GM12865 (cell line): ENCODE results near the gene DNPEP.

Experiments
- DNase-seq: peaks from one replicate; pipeline ENCODE4 v3.0.0; 2010; ENCODE audit warnings: low read depth
- H3K4me3 ChIP-seq: 2 replicates; pipeline ENCODE4 v1.5.1; 2011; ENCODE audit warnings: mild to moderate bottlenecking, low read depth, low read length, control low read depth
- TF ChIP-seq, protein P1 (sequence below): IDR thresholded peaks from 2 replicates; pipeline ENCODE4 v1.5.1; 2011; ENCODE audit warnings: low read length, control low read depth, low read depth, inconsistent platforms; ENCODE audit not compliant: insufficient read depth; ENCODE audit errors: missing control alignments

DNPEP gene

DNA sequence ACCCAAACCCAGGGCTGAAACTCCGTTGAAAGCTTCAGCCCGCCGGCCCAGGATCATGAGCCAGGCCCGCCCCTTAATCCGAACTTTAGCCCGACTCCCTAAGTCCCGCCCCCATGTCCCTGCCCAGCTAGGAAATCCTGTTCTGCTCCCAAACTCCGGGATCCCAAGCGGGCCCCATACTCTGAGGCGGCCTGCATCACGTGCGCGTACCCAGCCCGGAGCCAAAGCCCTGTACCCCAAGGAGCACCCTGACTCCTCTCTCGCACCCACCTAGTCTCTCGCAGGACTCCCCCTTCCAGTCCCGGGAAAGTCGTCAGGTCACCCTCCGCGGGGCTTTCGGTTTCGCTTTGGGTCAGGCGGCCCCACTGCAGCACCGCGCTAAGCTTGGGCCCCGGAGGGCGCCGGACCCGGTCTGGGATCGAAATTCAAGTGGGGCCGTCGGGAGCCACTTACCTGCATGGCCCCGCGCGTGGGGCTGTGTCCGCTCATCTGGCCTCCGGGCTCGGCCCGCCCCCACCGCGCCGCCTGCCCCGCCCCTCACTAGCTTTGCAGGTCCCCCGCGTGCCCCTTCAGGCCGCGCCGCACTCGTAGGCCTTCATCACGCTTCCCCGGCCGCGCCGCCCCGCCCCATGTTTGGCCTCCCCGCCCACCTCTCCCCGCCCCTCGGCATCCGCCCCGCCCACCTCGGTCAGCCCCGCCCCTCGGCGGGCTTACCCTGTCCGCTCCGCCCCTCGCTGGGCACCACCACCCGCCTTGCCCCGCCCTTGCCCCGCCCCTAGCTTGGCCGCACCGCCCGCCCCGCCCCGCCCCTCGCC, at the start of gene DNPEP:
TSS of gene DNPEP (minus strand) at position 607 of the 815 bp plus-strand sequence. CDS start at position 489, 118 bp downstream.
- peak; percentile 96 for DNase-seq
- TF ChIP-seq, protein P1, sequence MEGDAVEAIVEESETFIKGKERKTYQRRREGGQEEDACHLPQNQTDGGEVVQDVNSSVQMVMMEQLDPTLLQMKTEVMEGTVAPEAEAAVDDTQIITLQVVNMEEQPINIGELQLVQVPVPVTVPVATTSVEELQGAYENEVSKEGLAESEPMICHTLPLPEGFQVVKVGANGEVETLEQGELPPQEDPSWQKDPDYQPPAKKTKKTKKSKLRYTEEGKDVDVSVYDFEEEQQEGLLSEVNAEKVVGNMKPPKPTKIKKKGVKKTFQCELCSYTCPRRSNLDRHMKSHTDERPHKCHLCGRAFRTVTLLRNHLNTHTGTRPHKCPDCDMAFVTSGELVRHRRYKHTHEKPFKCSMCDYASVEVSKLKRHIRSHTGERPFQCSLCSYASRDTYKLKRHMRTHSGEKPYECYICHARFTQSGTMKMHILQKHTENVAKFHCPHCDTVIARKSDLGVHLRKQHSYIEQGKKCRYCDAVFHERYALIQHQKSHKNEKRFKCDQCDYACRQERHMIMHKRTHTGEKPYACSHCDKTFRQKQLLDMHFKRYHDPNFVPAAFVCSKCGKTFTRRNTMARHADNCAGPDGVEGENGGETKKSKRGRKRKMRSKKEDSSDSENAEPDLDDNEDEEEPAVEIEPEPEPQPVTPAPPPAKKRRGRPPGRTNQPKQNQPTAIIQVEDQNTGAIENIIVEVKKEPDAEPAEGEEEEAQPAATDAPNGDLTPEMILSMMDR, result no peak

DNA sequence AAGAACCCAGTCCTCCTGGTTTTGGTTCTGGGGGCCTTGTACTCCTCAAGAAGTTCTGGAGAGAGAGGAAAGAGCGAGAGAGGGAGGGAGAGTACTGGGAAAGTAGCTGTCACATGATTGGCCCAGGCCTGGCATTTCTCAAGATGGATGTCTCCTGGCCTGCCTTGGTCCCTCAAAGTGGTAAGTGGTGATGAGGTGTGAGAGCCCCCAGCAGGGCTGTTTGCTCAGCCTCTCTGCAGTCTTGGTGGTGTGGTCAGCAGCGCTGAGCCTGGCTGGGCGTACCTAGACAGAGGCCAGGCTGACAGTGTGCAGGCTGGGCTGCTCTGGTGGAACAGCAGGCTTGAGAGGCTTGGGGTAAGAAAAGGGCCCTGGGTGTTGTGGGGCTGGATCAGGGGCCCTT, 49.4 kb upstream of the DNPEP start:
- TF ChIP-seq, protein P1, result no peak
- no peak for DNase-seq
- no peak overlapping the region for H3K4me3 ChIP-seq

More for the DNA sequence above, at the start of gene DNPEP:
- H3K4me3 ChIP-seq, result peak within 1 kb of the TSS; percentile 85

GRCh38 chr2:219436491-219436890, 48.8 kb upstream of the DNPEP start:
- H3K4me3 ChIP-seq, result no peak overlapping the region
- DNase-seq, result no peak
- TF ChIP-seq, protein P1, result no peak

- TF ChIP-seq, protein P1, result no peak
- H3K4me3 ChIP-seq, result no peak overlapping the region
- DNase-seq, result no peak
These were observed 48.0 kb upstream of the DNPEP start for GRCh38 chr2:219435701-219436100.

DNA sequence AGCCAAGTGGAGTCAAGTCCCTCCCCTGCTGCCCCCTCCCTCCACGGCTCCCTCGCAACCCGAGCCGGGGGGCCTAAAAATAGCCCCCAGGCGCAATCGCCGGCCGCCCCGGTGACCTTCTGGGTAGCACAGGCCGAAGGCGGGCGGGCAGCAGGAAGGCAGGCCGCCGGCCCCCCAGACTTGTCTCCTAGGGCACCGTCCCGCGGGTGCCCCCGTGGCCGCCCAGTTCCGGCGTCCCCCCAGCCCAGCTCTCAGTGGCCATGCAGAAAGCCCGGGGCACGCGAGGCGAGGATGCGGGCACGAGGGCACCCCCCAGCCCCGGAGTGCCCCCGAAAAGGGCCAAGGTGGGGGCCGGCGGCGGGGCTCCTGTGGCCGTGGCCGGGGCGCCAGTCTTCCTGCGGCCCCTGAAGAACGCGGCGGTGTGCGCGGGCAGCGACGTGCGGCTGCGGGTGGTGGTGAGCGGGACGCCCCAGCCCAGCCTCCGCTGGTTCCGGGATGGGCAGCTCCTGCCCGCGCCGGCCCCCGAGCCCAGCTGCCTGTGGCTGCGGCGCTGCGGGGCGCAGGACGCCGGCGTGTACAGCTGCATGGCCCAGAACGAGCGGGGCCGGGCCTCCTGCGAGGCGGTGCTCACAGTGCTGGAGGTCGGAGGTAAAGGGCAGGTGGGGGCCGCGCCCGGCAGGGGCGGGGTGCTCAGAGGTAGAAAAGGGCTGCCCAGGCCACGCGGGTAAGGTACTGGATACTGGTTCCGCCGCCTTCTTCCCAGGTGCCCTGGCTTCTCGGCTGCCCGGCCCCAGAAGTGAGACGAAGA, 47.2 kb upstream of the DNPEP start, which contains the start of gene SPEG:
TSS of gene SPEG (plus strand) at position 126 of the 808 bp plus-strand sequence. CDS start at position 261, 135 bp downstream.
- H3K4me3 ChIP-seq, result no peak within 1 kb of the TSS
- DNase-seq, result no peak
- TF ChIP-seq, protein P1, result no peak

DNA sequence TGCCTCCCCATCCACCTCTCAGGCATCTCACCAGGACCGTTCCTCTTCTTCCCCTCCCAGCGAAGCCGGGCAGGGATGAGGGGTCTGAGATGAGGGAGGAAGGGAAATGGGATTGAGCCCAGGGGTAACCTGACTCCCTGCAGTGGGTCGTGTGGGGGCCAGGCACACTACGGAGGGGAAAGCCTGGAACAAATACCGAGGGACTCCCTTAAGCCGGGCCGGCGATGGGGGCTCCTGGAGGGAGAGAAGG, 46.7 kb upstream of the DNPEP start:
- no peak for DNase-seq
- TF ChIP-seq, protein P1, result no peak
- no peak overlapping the region for H3K4me3 ChIP-seq
